Kidney (tissue), 14 donors: ENCODE measurements around the gene CDK16. TPM values are rescaled to one million over a fixed set of nuclear protein-coding genes. Genes with fewer than 3 reads are reported as not detected.

Experiments used
- DNase-seq, 5 donors: peaks; one replicate each; pipeline ENCODE4 v3.0.0-alpha.2; 2013 to 2020
- FAIRE-seq: peaks from 2 replicates; lab custom pipeline; 2012; peaks lifted over from hg19 to GRCh38; lab: Jason Lieb, UNC
- H3K27ac ChIP-seq, 2 donors: one replicate each; pipeline ENCODE4 v1.7.0; 2013; ENCODE audit warnings: low read depth in 2 of 2, low read length in 2 of 2, inconsistent platforms in 1 of 2
- H3K27me3 ChIP-seq: one replicate; pipeline ENCODE4 v1.7.1; 2013; ENCODE audit warnings: low read length, inconsistent platforms; ENCODE audit not compliant: control insufficient read depth, insufficient read depth
- H3K36me3 ChIP-seq, 3 donors: one replicate each; pipeline versions ENCODE4 v1.7.0 to v1.7.1; 2013; ENCODE audit warnings: low read length in 3 of 3, control low read depth in 1 of 3, inconsistent platforms in 1 of 3; ENCODE audit not compliant: insufficient read depth in 3 of 3, control insufficient read depth in 2 of 3
- H3K4me1 ChIP-seq, 3 donors: one replicate each; pipeline versions ENCODE4 v1.7.0 to v1.7.1; 2013; ENCODE audit warnings: low read length in 3 of 3, inconsistent platforms in 1 of 3, low read depth in 1 of 3; ENCODE audit not compliant: control insufficient read depth in 2 of 3, insufficient read depth in 2 of 3
- H3K4me3 ChIP-seq, 3 donors: one replicate each; pipeline versions ENCODE4 v1.7.0 to v1.8.1; 2013; ENCODE audit warnings: low read length in 3 of 3, control low read depth in 1 of 3, inconsistent platforms in 1 of 3
- H3K9ac ChIP-seq, 3 donors: one replicate each; pipeline versions ENCODE4 v1.7.0 to v1.7.1; 2013; ENCODE audit warnings: low read length in 3 of 3, control low read depth in 1 of 3, inconsistent platforms in 1 of 3
- H3K9me3 ChIP-seq, 3 donors: one replicate each; pipeline versions ENCODE4 v1.7.0 to v1.7.1; 2013; ENCODE audit warnings: low read length in 3 of 3, control low read depth in 1 of 3, inconsistent platforms in 1 of 3; ENCODE audit not compliant: control insufficient read depth in 2 of 3, insufficient read depth in 1 of 3
- CTCF ChIP-seq: IDR thresholded peaks from 3 replicates; pipeline ENCODE4 v1.5.1; 2012; ENCODE audit warnings: mild to moderate bottlenecking, moderate library complexity, borderline replicate concordance; ENCODE audit not compliant: insufficient read depth; ENCODE audit errors: extremely low read depth
- intact Hi-C: fragments of 100-400 bp; cut with DNase I; formaldehyde crosslinking; loops from one replicate; pipeline ENCODE4 v1.11.1; 2022
- polyA plus RNA-seq: library from polyadenylated mRNA; stranded (reverse); fragments of 350-450 nt; fragmentation: Illumina TruSeq; extraction: RNeasy Lipid Tissue Mini Kit (QIAGEN cat#74804); gene quantifications from one replicate; pipeline ENCODE4 v1.2.3, GENCODE V29; 2014; ENCODE audit warnings: low read depth, low replicate concordance; ENCODE audit not compliant: insufficient read depth
- total RNA-seq: library from RNA; stranded (reverse); fragmentation: NEBNext Ultra II Directional; extraction: Animal tissue kit (Norgen Biotek cat#: 25700); gene quantifications from one replicate; pipeline ENCODE4 v1.2.1, GENCODE V29; 2021
- donor health status: control.
- donor health status: control.
- donor health status: control.
- donor health status: control.
- donor health status: control.
- donor health status: DM: yes; HTN: yes; CAD: no.
- donor health status: Normal renal cell carcinoma (clear cell type).

CDK16 gene
- total and polyA plus RNA-seq, 2 donors from 2014 or later, result 89.1 to 96.1 TPM

- Histone ChIP-seq H3K4me3 (no peak overlapping the region), H3K9me3 (no peaks in the 10 kb centered on the region), H3K27ac (no peak overlapping the region), H3K9ac (no peak overlapping the region), H3K36me3 (peaks cover 28 to 74% (median 35%) of the 10 kb centered on the region in 3 donors), H3K4me1 (peaks cover 0 to 9% (median 2%) of the 10 kb centered on the region in 3 donors), H3K27me3 (no peaks in the 10 kb centered on the region)
- intact Hi-C loops, result no loop called here
- FAIRE-seq (no peak), DNase-seq (no peak)
- no peak for TF ChIP-seq CTCF
Measured at GRCh38 chrX:47202877-47203276, 15.6 kb upstream of the CDK16 start.

- intact Hi-C loops, result no loop called here
- H3K27ac ChIP-seq, result no peak overlapping the region
- no peak for TF ChIP-seq CTCF
- H3K9ac ChIP-seq, result no peak overlapping the region
- H3K36me3 ChIP-seq, result peaks cover 26 to 73% (median 35%) of the 10 kb centered on the region in 3 donors
- no peaks in the 10 kb centered on the region for H3K9me3 ChIP-seq
- H3K4me1 ChIP-seq, result no peaks in the 10 kb centered on the region
- FAIRE-seq, result no peak
- no peaks in the 10 kb centered on the region for H3K27me3 ChIP-seq
- peak in 1 of 5 donors; percentile 15 for DNase-seq
- no peak overlapping the region for H3K4me3 ChIP-seq
Measured at GRCh38 chrX:47204970-47205369, 13.5 kb upstream of the CDK16 start.

- peaks cover 27 to 73% (median 36%) of the 10 kb centered on the region in 3 donors for H3K36me3 ChIP-seq
- no peak for TF ChIP-seq CTCF
- H3K4me1 ChIP-seq, result no peaks in the 10 kb centered on the region
- H3K4me3 ChIP-seq, result no peak overlapping the region
- H3K9me3 ChIP-seq, result no peaks in the 10 kb centered on the region
- H3K9ac ChIP-seq, result no peak overlapping the region
- DNase-seq, result no peak
- intact Hi-C loops, result no loop called here
- FAIRE-seq, result no peak
- no peaks in the 10 kb centered on the region for H3K27me3 ChIP-seq
- H3K27ac ChIP-seq, result no peak overlapping the region
Measured at GRCh38 chrX:47206316-47206715, 12.2 kb upstream of the CDK16 start.

DNA sequence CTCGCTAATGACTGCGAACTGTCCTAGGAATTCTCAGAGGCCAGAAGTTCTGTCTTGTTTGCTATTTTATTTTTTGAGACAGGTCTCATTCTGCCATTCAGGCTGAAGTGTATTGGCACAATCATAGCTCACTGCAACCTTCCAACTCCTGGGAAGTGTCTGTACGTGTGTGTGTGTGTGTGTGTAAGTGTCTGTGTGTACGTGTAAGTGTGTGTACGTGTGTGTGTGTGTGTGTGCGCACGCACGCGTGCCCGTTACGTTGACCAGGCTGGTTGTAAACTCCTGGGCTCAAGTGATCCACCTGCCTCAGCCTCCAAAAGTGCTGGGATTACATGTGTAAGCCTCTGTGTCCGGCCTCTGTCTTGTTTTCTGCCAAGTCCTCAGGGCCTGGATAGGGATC lies 10.4 kb upstream of the CDK16 start:
- no peak for TF ChIP-seq CTCF
- peak in 1 of 5 donors; percentile 28 for DNase-seq
- H3K4me3 ChIP-seq, result no peak overlapping the region
- H3K9me3 ChIP-seq, result no peaks in the 10 kb centered on the region
- H3K27ac ChIP-seq, result no peak overlapping the region
- no peak for FAIRE-seq
- H3K27me3 ChIP-seq, result no peaks in the 10 kb centered on the region
- intact Hi-C loops, result no loop called here
- no peak overlapping the region for H3K9ac ChIP-seq
- peaks cover 35 to 75% (median 38%) of the 10 kb centered on the region in 3 donors for H3K36me3 ChIP-seq
- H3K4me1 ChIP-seq, result no peaks in the 10 kb centered on the region
